Thyroid gland (tissue), 4 donors: ENCODE measurements around the gene RPS6KA4. TPM values are rescaled to one million over a fixed set of nuclear protein-coding genes. Genes with fewer than 3 reads are reported as not detected.

Experiments
- DNase-seq, 2 donors: peaks; one replicate each; pipeline ENCODE4 v3.0.0-alpha.2; 2019
- H3K27ac ChIP-seq, 3 donors: fragments of 200-600 bp; sonication (generic); 1 replicate in 2 of 3; 2 replicates in 1 of 3; pipeline ENCODE4 v1.5.1; 2016 to 2019; ENCODE audit warnings: mild to moderate bottlenecking in 1 of 3, moderate library complexity in 1 of 3
- H3K27me3 ChIP-seq: fragments of 200-600 bp; sonication (generic); one replicate; pipeline ENCODE4 v1.5.1; 2019
- H3K36me3 ChIP-seq, 2 donors: fragments of 200-600 bp; sonication (generic); one replicate each; pipeline ENCODE4 v1.5.1; 2016 to 2019
- H3K4me1 ChIP-seq, 2 donors: fragments of 200-600 bp; sonication (generic); one replicate each; pipeline ENCODE4 v1.5.1; 2017 to 2019
- H3K4me3 ChIP-seq, 3 donors: fragments of 200-600 bp; sonication (generic); replicated peaks in 1 of 3; 1 replicate in 2 of 3; 2 replicates in 1 of 3; pipeline ENCODE4 v1.5.1; 2016; ENCODE audit warnings: mild to moderate bottlenecking in 1 of 3
- H3K9me3 ChIP-seq: fragments of 200-600 bp; sonication (generic); one replicate; pipeline ENCODE4 v1.5.1; 2017
- CTCF ChIP-seq, 6 experiments: fragments of 200-600 bp in 3 of 6; fragments of 450-650 bp in 3 of 6; sonication (generic) in 3 of 6; IDR thresholded peaks; one replicate each; pipeline ENCODE4 v1.5.1; 2016 to 2019; ENCODE audit warnings: antibody characterized with exemption in 6 of 6, mild to moderate bottlenecking in 2 of 6, inconsistent platforms in 1 of 6, moderate library complexity in 1 of 6
- POLR2A ChIP-seq, 2 donors: fragments of 450-650 bp; IDR thresholded peaks; one replicate each; pipeline ENCODE4 v1.6.1; 2017; ENCODE audit warnings: antibody characterized with exemption in 2 of 2, mild to moderate bottlenecking in 2 of 2, moderate library complexity in 1 of 2
- WGBS, 2 donors: methylation state at CpG; one replicate each; pipeline ENCODE4 v1.1.5; 2017; 5-methylcytosine and 5-hydroxymethylcytosine counted together
- intact Hi-C: fragments of 100-400 bp; cut with DNase I; formaldehyde crosslinking; loops from one replicate; pipeline ENCODE4 v1.15.1; 2023
- total RNA-seq, 4 donors: library from RNA; depleted of rRNA; stranded (reverse); fragments of >200 nt; gene quantifications; one replicate each; pipeline ENCODE4 v1.2.3, GENCODE V29; 2016

The RPS6KA4 gene
- total RNA-seq, 4 donors from 2014 or later: 19.2 to 44.9 (median 21.8) TPM

- no peaks in the 10 kb centered on the region for H3K36me3 ChIP-seq
- H3K9me3 ChIP-seq: no peaks in the 10 kb centered on the region
- peaks cover 0 to 8% of the 10 kb centered on the region in 2 donors for H3K4me1 ChIP-seq
- no peak overlapping the region for H3K4me3 ChIP-seq
- no peaks in the 10 kb centered on the region for H3K27me3 ChIP-seq
- intact Hi-C loops: no loop called here
- TF ChIP-seq POLR2A (IDR thresholded peaks at IDR 0.05) (no peak), CTCF (IDR thresholded peaks at IDR 0.05) (no peak)
- DNase-seq: no peak
- WGBS, 2 donors: 82 to 89% methylated on average over 10 to 12 of the region's 12 CpGs
- H3K27ac ChIP-seq: no peak overlapping the region
These were observed 11.6 kb upstream of the RPS6KA4 start for GRCh38 chr11:64347193-64347867.

GRCh38 chr11:64348383-64349024, 10.5 kb upstream of the RPS6KA4 start:
- DNase-seq: no peak
- TF ChIP-seq POLR2A (IDR thresholded peaks at IDR 0.05) (no peak), CTCF (IDR thresholded peaks at IDR 0.05) (no peak)
- H3K4me3 ChIP-seq: no peak overlapping the region
- H3K36me3 ChIP-seq: no peaks in the 10 kb centered on the region
- WGBS, 2 donors: 66 to 75% methylated on average over 8 to 11 of the region's 14 CpGs
- H3K27me3 ChIP-seq: no peaks in the 10 kb centered on the region
- intact Hi-C loops: no loop called here
- H3K27ac ChIP-seq: no peak overlapping the region
- no peaks in the 10 kb centered on the region for H3K4me1 ChIP-seq
- no peaks in the 10 kb centered on the region for H3K9me3 ChIP-seq

- 85 to 92% methylated on average over 7 of the region's 7 CpGs for WGBS, 2 donors
- TF ChIP-seq CTCF (IDR thresholded peaks at IDR 0.05) (no peak), POLR2A (IDR thresholded peaks at IDR 0.05) (no peak)
- no peak for DNase-seq
- Histone ChIP-seq H3K4me3 (no peak overlapping the region), H3K27me3 (no peaks in the 10 kb centered on the region), H3K27ac (no peak overlapping the region), H3K36me3 (no peaks in the 10 kb centered on the region), H3K9me3 (no peaks in the 10 kb centered on the region), H3K4me1 (no peaks in the 10 kb centered on the region)
- intact Hi-C loops: no loop called here
These were observed 10.0 kb upstream of the RPS6KA4 start for GRCh38 chr11:64349025-64349387.

- intact Hi-C loops: no loop called here
- H3K36me3 ChIP-seq: no peaks in the 10 kb centered on the region
- 73 to 90% methylated on average over 10 to 11 of the region's 11 CpGs for WGBS, 2 donors
- H3K4me3 ChIP-seq: no peak overlapping the region
- H3K4me1 ChIP-seq: no peaks in the 10 kb centered on the region
- DNase-seq: no peak
- no peak overlapping the region for H3K27ac ChIP-seq
- H3K9me3 ChIP-seq: no peaks in the 10 kb centered on the region
- TF ChIP-seq POLR2A (IDR thresholded peaks at IDR 0.05) (no peak), CTCF (IDR thresholded peaks at IDR 0.05) (no peak)
- H3K27me3 ChIP-seq: no peaks in the 10 kb centered on the region
These were observed 9.6 kb upstream of the RPS6KA4 start for GRCh38 chr11:64349404-64349803.

GRCh38 chr11:64351136-64351631, 7.8 kb upstream of the RPS6KA4 start:
- H3K4me3 ChIP-seq: no peak overlapping the region
- no peak overlapping the region for H3K27ac ChIP-seq
- intact Hi-C loops: no loop called here
- TF ChIP-seq POLR2A (IDR thresholded peaks at IDR 0.05): no peak
- no peak for TF ChIP-seq CTCF (IDR thresholded peaks at IDR 0.05)
- no peaks in the 10 kb centered on the region for H3K9me3 ChIP-seq
- no peaks in the 10 kb centered on the region for H3K36me3 ChIP-seq
- 89 to 93% methylated on average over 11 to 13 of the region's 18 CpGs for WGBS, 2 donors
- no peaks in the 10 kb centered on the region for H3K27me3 ChIP-seq
- DNase-seq: no peak
- H3K4me1 ChIP-seq: peaks cover 0 to 8% of the 10 kb centered on the region in 2 donors
